Fibroblast of lung (primary cell): ENCODE results near the gene NFATC2.

Experiments
- EZH2 ChIP-seq: IDR thresholded peaks from 2 replicates; pipeline ENCODE4 v1.5.1; 2012; ENCODE audit warnings: low read length, control low read depth, mild to moderate bottlenecking; ENCODE audit errors: missing control alignments
- TF ChIP-seq, protein P1 (sequence below), 2 donors: IDR thresholded peaks in 1 of 2; conservative IDR thresholded peaks in 1 of 2; 1 replicate in 1 of 2; 2 replicates in 1 of 2; pipeline ENCODE4 v1.5.1; 2011 to 2012; ENCODE audit warnings: low read length in 2 of 2, control low read depth in 1 of 2, inconsistent platforms in 1 of 2, low read depth in 1 of 2, mild to moderate bottlenecking in 1 of 2

DNA sequence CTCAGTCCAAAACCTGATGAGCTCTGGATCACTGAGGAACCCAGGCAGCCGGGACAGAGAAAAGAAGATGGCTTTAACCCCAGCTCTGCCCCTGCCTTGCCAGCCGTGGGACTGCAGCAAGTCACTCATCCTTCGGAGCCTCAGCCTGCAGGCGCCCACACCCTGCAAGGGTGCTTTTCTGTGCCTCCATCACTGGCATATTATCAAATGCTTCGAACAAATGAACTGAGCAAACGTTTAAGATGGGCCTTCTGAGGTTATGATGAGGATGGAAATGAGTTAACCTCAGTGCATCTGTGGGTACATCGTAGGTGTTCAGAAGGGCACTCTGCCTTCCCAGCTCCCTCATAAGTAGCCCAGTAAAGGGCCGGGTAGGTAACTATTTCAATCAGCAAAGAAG is 79.0 kb downstream of the NFATC2 start:
- TF ChIP-seq, protein P1, sequence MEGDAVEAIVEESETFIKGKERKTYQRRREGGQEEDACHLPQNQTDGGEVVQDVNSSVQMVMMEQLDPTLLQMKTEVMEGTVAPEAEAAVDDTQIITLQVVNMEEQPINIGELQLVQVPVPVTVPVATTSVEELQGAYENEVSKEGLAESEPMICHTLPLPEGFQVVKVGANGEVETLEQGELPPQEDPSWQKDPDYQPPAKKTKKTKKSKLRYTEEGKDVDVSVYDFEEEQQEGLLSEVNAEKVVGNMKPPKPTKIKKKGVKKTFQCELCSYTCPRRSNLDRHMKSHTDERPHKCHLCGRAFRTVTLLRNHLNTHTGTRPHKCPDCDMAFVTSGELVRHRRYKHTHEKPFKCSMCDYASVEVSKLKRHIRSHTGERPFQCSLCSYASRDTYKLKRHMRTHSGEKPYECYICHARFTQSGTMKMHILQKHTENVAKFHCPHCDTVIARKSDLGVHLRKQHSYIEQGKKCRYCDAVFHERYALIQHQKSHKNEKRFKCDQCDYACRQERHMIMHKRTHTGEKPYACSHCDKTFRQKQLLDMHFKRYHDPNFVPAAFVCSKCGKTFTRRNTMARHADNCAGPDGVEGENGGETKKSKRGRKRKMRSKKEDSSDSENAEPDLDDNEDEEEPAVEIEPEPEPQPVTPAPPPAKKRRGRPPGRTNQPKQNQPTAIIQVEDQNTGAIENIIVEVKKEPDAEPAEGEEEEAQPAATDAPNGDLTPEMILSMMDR (conservative IDR thresholded peaks at IDR 0.05 in 1 of 2, IDR thresholded peaks at IDR 0.05 in 1 of 2; ENCODE audit: low read depth in 1 of 2, low read length in 2 of 2), result no peak
- TF ChIP-seq EZH2, result no peak
